Inflammatory macrophage treated with lipopolysaccharide for 1 hour (primary cell): ENCODE results near the gene CD74.
"Not testable (repeated sequence)": the region's sequence is repeated elsewhere in the genome, so short reads cannot be mapped to it uniquely, and the experiment has no call there.

ENCODE experiments used
- DNase-seq, 2 donors: peaks; one replicate each; pipeline ENCODE4 v3.0.0-alpha.2; 2020 to 2022

Gene CD74

DNA sequence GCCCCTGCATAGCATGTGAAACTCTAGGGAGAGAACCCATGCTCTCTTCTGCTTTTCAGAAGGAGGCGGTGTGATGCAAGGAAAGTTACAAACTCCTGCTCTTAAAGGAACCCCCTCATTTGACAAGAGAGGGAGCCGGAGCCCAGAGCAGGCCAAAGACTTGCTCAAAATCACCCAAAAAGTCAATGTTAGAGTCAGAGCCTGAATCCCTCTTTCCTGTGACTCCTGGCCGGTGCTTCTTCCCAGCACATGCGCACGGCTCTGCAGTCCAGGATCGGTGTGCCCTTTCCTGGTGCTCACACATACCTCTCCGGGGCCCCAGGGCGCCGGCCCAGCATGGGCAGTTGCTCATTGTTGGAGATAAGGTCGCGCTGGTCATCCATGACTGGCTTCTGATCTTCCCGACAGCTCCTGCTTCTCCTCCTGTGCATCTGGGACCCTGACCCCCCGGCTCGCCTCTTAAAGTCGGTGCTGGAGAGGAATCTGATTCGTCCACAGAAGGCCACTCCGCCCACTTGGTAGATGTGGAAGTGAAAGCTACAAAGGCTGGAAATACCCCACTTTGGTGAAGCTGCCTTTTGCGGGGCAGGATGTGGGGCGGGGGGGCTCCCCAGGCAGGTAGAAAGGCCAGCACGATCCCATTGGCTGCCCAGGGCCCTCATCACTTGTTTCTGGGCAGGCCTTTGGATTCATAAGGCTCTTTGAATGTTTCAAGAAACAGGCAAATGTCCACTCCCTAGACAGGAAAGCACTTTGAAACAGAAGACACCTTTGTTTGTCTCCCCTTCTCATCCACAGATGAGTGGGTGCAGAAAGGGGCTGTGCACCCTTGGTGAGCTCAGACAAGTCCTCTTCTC lies at the start of gene CD74:
Gene CD74 (minus strand): TSS at position 592 of the 857 bp plus-strand sequence. CDS start 161 bp downstream, at position 431.
- DNase-seq, result peak; percentile 93 to 98

DNA sequence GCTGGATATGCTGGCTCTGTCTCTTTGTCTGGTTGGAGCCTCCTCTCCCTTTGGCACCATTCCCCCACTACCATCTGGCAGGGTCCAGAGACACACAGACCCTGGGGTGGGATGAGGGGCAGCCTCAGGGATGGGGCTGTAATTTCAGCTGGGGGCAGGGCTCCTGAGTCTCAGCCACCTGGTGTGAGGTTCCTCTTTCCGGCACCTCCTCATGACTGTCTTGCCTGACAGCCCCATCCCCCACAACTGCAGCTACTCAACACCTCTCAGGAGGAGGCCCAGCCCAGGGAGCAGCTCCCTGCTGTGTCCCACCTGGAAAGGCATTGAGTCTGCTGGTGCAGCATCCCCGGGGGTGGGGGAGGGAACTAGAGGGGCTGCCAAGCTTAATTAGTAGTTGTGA lies 48.5 kb upstream of the CD74 start:
- no peak for DNase-seq

DNA sequence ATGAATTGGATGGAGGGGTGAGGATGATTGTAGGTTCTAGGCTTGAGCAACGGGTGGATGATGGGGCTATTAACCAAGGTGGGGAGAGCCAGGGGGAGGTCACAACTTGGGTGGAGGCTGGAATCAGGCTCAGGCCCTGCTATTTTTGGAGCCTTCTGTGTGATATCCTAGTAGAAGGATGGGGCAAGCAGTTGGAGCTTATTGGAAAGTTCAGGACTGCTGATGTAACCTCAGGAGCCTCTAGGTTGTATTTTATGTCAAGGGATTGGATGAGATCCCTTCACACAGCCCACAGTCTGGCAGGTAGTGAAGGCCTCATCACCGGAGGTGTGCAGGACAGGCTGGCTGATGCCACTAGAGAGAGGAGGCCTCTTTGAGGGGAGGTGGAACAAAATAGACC lies 48.1 kb upstream of the CD74 start:
- DNase-seq, result no peak

DNA sequence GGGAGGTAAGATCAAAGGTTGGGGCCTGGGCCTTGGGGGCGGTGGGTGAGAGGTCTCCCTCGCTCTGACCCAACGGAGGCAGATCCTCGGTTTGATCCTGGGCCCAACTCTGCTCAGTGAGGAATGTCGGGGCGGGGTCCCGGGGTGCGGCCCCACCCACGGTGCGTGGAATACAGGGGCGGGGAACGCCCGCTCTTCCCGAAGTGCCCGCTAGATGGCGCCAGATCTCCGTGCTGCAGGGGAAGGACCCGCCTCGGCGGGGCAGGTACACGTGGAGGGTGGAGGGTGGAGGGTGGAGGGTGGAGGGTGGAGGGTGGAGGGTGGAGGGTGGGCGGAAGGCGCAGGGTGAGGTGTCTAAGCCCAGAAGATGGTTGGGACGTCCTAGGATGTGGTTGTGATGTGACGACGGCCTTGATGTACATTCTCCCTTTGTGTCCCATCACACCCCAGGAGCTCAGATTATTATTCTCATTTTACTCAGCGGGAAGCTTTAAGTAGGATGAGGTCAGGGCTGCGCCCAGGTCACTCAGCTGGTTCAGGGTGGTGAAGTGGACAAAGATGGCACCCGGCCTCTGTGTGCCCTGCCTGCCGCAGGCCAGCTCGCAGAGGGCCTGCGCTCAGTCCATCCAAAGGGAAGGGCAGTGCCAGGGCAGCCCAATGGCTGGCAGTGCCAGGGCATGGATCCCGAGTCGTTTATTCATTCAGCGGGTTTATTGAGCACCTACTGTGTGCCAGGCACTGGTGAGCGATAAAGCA lies 46.3 kb upstream of the CD74 start:
- DNase-seq, result peak; percentile 32 to 93

DNA sequence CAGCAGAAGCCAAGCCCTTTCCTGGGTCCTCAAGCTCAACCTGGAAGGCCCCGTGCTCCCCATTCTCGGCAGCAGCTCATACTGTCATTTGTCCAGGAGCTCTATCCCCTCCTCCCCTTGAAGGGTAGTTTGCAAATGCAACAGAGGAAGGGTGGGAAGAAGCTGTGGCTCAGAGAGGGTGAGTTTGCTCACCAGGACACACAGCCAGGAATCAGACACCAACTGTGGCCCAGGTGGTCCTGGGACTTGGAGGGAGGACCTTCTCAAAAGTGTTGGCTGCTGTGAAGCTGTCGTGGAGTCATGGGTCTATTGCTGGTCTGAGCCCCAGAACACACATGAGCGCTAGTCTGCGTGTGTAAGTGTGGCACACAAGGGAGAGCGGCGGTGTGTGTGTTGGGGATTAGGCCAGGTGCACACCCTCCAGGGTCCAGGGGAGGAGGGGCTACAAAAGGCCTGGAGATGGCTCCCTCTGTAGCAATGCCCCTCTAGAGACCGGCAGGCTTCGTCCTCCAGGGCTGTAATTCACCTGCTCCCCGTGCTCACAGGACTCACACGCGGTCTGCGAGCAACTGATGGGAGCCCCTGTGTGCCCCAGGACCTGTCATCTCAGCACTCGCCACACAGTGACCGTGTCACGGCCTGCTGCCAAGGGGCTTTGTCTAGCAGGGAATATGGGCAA lies 45.0 kb upstream of the CD74 start:
- DNase-seq, result no peak

DNA sequence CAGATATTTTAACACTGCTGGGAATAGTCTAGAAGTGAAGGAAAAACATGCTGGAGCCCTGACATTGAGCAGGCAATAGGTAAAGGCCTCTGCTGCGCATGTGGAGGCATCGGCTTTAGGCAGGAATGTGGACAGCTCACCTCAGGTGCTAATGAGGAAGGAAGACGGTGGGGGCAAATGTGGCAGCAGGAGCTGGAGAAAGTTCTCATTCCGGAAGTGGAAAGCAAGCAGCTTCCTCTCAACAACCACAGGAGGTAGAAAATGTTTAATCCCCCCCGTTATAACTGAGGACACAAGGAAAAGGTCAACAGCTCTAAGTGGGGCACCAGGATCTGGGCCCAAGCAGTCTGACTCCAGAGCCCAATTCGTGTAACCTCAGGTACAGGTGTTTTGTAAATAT lies 44.4 kb upstream of the CD74 start:
- DNase-seq, result no peak

DNA sequence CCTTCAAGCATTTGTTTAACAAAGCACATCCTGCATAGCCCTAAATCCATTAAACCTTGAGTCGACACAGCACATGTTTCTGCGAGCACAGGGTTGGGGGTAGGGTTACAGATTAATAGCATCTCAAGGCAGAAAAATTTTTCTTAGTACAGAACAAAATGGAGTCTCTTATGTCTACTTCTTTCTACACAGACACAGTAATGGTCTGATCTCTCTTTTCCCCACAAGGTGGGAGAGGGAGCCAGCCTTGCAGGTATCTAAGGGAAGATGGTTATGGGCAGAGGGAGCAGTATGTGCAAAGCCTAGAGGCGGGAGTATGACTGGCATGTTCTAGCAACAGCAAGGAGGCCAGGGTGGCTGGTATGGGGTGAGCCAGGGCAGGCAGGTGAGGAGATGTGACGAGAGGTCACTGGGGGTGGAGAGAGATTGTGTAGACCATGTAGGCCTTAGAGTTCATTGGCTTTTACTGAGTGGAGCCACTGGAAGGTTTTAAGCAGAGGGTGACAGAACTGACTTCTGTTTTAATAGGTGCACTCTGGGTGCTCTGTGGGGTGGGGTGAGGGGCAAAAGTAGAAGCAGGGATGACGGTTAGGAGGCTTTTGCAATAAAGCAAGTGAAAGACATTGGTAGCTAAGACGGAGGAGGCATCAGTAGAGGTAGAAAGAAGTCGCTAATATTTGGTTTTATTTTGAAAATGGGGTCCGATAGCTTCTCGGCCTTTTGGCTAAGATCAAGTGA lies 42.0 kb upstream of the CD74 start:
- DNase-seq, result no peak

DNA sequence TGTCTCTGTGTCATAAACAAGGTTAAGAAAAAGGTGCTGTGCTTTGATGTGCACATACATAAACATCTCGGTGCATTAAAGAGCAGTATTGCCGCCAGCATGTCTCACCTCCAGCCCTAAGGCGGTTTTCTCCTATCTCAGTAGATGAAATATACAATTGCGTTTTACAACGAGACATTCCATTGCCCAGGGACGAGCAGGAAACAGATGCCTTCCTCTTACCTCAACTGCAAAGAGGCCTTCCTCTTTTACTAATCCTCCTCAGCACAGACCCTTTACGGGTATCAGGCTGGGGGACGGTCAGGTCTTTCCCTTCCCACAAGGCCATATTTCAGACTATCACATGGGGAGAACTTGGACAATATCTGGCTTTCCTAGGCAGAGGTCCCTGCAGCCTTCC lies 41.3 kb upstream of the CD74 start:
- not testable (repeated sequence) for DNase-seq

DNA sequence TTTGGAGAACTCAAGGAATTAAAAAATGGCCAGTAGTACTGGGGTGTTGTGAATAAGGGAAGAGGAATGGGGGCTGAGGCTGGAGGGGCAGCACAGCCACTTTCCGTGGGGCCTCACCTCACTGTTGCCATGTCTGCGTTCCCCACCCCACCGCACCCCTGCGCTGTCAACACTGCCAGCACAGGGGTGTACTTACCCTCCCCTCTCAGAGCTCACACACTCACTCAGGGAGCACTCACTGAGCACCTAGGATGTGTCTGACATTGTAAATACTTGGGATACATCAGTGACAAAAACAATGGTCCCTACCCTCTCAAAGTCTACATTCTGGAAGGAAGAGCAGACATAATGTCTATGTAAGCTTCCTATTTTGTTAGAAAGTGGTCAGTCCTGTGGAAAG lies 40.2 kb upstream of the CD74 start:
- DNase-seq, result no peak

DNA sequence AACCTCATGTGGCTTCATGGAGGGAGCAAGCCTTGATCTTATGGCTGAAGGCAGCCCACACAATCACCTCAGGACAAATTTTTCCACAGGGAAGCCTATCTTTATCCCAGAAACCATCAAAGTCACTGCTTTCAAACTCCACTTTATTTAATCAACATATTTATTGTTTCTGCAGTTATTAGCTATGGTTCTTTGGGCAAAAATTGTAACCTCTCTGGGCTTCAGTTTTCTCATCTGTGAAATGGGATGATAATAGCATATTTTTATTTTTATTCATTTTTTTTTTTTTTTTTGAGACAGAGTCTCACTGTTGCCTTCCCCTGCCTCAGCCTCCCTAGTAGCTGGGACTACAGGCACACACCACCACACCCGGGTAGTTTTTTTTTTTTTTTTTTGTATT lies 38.9 kb upstream of the CD74 start:
- no peak for DNase-seq

DNA sequence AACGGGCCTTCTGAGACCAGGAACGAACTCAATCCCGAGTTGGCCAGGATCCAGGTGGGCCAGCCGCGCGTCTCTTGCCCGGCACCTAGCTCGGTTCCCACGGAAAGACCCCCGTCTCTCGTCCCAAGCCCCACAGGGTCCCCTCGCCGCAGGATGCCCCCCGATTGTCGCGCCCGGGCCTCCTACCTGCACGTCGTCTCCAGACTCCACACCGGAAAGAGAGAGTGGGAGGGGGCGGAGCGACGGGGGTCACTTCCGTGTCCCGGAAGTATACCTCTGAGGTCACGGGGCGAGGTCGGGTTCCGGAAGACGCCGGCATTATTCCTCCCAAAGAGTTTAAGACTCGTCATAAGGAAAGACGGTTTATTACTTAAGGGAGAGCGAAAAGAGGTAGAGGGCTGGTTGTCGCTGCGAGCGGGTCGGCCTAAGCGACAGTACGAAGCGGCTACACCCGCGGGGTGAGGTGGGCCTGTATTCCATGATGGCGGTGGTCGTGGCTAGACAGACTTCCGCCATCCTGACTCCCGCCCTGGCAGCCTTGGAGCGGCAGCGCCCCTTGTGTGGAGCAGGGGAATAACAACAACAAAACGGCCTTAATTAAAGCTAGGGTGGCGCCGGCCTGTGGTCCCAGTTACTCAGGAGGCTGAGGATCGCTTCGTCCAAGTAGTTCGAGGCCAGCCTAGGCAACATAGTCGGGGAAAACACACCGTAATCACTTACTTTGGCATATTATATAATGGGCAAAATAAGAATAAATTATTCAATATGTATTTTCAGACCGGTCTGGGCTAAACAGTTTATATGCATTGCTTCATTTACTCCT lies 37.0 kb upstream of the CD74 start, which contains the start of gene RPS14:
Gene RPS14 (minus strand): TSS at position 223 of the 823 bp plus-strand sequence. CDS start 2,006 bp downstream, outside the sequence.
- peak; percentile 87 to 95 for DNase-seq

DNA sequence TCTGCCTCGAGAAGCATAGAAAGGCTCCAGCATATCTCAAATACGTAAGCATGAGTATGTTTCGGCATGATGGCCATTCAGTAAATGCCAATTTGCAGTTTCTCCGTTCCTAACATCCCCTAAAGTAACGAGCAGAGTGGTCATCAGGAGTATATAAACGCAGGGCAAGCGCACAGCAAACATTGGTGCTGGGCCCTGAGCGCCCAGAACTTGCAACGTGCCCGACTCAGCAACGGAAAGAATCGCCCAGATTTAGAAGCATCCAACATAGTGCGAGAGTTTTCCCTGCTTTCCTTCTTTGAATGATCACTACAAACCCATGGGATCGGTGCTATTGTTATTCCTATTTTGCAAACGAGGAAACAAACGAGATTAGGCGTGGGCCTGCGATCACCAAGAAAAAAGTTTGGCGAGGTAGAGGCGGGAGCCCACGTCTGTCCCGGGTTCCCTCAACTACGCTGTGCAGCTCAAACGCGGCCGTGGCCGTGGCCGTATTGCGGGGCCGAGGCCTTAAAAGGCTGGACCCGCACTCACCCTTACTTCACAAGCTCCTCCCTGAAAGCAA lies 36.3 kb upstream of the CD74 start:
- DNase-seq, result peak in 1 of 2 donors; percentile 14

DNA sequence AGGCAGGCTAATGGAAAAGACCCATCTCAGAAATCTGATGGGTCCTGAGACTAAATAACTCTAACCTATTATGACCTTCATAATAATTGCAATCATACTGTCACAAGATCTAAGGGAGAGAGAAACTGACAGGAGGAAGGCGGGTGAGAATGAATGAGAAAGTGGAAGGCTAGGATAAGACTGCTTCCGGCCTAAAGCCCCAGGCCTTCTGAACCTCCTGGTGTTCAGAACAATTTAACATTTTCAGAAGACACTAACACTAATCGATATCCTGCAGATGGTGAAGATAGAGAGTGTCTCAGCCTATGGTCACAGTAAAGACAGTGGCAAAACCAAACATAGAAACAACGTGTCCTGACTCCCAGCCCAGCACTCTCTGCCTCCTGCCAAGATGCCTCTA lies 35.6 kb upstream of the CD74 start:
- DNase-seq, result peak in 1 of 2 donors; percentile 22

DNA sequence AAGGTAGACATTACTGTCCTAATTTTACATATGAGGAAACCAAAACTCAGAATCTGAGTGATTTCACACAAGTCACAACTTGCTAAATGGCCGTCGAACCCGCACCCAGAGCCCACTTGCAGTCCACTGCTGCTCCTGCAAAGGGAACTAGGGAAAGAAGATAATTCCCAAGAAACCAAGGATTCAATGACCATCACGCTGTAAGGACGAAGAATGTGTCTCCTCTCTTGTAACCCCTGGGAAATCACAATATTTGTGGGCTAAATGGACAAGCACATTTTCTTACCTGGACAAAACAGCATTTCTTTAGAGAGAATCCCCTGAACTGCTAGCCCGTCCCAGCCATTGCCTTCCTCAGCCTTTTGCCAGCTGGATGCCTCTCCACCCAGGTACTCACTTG lies 34.5 kb upstream of the CD74 start:
- DNase-seq, result no peak

DNA sequence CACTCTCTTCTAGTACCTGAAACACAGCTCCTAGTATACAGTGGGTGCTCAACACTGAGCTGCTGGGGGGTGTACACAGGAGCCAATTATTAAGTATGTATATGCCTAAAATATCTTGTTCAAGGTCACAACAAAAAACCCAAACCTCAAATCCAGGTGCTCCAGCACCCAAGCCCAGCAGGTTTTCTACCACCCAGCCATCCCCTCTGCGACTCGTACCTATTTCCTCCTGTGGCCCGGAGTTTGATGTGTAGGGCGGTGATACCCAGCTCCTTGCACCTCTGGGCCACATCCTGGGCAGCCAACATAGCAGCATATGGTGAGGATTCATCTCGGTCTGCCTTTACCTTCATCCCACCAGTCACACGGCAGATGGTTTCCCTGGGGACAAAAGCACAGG lies 33.9 kb upstream of the CD74 start:
- no peak for DNase-seq

DNA sequence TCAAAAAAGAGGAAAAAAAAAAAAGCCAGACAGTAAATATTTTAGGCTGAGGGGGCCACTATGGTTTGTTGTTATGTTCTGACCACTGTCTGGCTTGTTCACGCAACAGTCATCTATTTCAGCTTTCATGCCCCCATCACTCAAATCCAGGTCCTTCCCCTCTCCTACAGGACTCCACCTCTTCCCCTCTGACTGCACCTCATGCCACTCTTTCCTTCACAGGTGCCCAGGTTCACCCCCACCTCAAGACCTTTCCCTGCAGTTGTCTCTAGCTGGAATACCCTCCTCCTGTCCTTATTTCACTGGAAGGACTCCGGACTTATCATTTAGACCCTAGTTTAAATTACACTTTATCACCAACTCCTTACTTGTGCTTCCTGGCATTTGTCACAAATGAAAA lies 33.4 kb upstream of the CD74 start:
- no peak for DNase-seq

DNA sequence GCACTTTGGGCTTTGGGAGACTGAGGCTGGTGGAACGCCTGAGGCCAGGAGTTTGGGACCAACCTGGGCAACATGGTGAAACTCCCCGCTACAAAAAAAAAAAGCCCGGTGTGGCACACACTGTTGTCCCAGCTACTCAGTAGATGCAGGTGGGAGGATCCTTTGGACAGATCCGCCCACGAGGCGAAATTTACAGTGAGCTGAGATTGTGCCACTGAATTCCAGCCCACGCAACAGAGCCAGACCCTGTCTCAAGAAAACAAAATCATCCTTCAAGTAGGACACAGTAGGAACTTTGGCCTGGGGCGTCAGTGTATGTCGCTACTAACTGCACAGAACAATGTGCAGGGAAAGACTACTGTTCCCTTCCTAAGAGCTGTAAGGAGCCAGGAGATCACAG lies 32.1 kb upstream of the CD74 start:
- DNase-seq, result no peak

DNA sequence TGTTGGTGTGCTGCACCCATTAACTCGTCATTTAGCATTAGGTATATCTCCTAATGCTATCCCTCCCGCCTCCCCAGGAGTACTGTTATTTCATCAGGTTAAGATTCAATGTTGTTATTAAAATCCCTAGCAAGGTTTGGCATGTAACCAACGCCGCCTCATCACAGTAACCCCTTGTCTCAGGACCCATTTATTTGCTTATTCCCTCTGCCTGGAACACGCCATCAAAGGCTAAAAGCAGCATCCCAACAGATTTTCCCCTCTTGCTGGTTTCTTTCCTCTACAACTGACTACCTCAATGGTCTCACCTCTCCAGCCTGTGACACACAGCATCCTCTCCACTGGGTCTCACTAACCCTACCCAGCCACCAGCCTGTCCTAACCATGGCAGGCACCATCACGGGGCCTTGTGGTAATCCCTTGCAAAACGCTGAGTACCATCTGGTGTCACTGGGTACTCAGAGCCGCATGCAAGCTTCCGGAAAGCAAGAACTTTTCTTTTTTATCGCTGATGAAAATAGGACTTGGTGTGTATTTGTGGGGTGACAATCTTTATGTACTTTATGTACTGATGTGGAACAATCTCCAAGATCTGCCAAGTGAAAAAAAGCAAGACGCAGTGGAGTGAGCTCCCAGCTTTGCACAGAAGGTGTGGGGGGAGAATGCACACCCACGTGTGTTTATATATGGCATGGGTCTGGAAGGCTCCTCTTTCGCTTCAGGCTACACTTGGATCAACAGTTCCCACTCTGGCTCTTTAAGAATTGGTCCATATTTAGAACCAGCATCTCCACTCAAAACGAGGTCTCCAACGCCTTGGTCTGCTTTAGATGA lies 30.7 kb upstream of the CD74 start:
- DNase-seq, result no peak

DNA sequence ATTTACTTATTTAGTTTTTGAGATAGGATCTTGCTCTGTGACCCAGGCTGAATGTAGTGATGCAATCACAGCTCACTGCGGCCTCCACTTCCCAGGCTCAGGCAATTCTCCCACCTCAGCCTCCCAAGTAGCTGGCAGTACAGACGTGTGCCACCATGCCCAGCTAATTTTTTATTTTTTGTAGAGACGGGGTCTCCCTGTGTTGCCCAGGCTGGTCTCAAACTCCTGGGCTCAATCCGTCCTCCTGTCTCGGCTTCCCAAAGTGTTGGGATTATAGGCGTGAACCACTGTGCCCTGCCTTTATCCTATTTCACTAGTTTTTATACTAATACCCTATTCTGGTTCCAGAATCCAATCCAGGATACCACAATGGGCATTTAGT lies 30.0 kb upstream of the CD74 start:
- no peak for DNase-seq
